SK-N-MC (cell line): ENCODE measurements around the gene CNTN2.

Source experiments
- DNase-seq: peaks from one replicate; pipeline ENCODE4 v3.0.0-alpha.2; 2011; ENCODE audit warnings: low read depth, low spot score
- H3K27ac ChIP-seq: fragments of 200-600 bp; sonication (generic); 2 replicates; pipeline ENCODE4 v1.5.1; 2016; ENCODE audit warnings: mixed run types
- H3K36me3 ChIP-seq: fragments of 200-600 bp; sonication (generic); 2 replicates; pipeline ENCODE4 v1.6.1; 2017; ENCODE audit warnings: antibody characterized with exemption, low read length, mixed read lengths; ENCODE audit not compliant: insufficient read depth
- H3K4me3 ChIP-seq: fragments of 200-600 bp; sonication (generic); 2 replicates; pipeline ENCODE4 v1.5.1; 2016
- H3K9ac ChIP-seq: fragments of 200-600 bp; sonication (generic); 2 replicates; pipeline ENCODE4 v1.8.0; 2017; ENCODE audit warnings: mixed run types, mixed read lengths; ENCODE audit not compliant: insufficient read length
- H3K9me3 ChIP-seq: fragments of 200-600 bp; sonication (generic); 2 replicates; pipeline ENCODE4 v1.6.1; 2017; ENCODE audit warnings: low read depth, mild to moderate bottlenecking, antibody characterized with exemption, low read length, moderate library complexity, mixed read lengths
- EZH2 ChIP-seq: fragments of 200-600 bp; sonication (generic); IDR thresholded peaks from one replicate; pipeline ENCODE4 v1.6.1; 2017; ENCODE audit warnings: antibody characterized with exemption
- FOXP2 ChIP-seq: optimal IDR thresholded peaks from 2 replicates; pipeline ENCODE3; 2011; ENCODE audit warnings: mild to moderate bottlenecking, moderate library complexity; ENCODE audit not compliant: insufficient read depth; ENCODE audit errors: extremely low read length, control extremely low read depth
- POLR2AphosphoS5 ChIP-seq: IDR thresholded peaks from 2 replicates; pipeline ENCODE4 v1.6.1; 2012; ENCODE audit warnings: mild to moderate bottlenecking, low read depth, low read length, borderline replicate concordance

Gene CNTN2

DNA sequence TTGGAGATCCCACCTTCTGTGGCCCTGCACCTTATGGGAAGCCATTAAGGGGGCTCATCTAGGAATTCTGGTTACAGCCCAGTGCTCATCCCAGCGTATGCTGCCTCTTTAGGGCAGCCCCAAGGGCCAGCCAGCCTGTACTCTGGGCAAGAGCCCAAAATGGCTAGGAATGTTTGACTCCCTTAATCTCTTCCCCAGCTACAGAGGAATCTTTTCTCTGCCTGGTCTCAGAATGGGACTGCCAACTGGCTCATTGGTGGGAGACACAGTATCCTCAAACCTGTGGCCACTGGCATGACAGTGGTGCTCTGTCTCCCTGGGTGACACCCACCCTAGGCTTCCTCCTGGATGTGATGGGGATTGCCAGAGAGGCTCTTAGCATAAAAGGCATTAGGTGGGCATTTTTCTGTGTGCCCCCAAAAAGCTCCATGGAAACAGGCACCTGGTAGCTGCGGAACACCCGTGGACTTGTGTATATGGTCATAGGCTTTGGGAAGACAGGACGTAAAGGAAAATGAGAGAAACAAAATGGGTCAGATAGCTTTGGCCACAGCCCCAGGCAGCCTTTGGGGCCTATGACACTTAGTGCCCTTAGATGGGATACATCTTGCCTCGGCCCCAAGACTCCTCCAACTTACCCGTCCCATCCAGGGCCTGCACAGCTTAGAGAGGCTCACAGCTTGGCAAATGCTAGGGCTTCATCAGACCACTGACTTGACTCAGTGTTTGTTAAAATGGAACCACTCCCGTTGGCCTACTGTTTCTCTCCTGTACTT is 34.3 kb downstream of the CNTN2 start:
- Histone ChIP-seq H3K9me3 (no peaks in the 10 kb centered on the region), H3K27ac (no peak overlapping the region), H3K9ac (no peak overlapping the region), H3K4me3 (no peak overlapping the region), H3K36me3 (no peaks in the 10 kb centered on the region)
- no peak for DNase-seq
- TF ChIP-seq FOXP2 (no peak), EZH2 (no peak), POLR2AphosphoS5 (no peak)

GRCh38 chr1:205077934-205078311 is 34.9 kb downstream of the CNTN2 start:
- Histone ChIP-seq H3K9ac (no peak overlapping the region), H3K27ac (no peak overlapping the region), H3K9me3 (no peaks in the 10 kb centered on the region), H3K4me3 (no peak overlapping the region), H3K36me3 (no peaks in the 10 kb centered on the region)
- TF ChIP-seq FOXP2 (no peak), EZH2 (no peak), POLR2AphosphoS5 (no peak)
- DNase-seq: no peak

DNA sequence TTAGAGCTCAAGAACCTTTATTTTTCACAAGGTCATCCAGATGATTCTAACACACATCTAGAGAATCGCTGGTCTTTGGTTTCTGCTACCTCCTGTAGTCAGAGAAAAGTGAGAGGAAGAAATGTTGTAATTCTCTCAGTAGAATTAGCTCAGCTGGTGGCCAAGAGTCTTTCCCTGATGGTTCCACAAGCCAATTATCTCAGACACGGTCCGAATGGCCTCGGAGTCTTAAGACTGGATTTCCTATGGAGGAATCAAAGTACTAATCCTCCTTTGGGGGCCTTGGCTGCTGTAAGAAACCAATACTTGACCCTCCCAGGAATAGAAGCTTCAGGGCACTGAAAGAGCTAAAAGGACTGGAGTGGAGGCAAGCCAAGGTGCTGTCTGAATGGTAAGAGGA is 39.4 kb downstream of the CNTN2 start:
- TF ChIP-seq POLR2AphosphoS5: no peak
- TF ChIP-seq EZH2: no peak
- no peak for TF ChIP-seq FOXP2
- Histone ChIP-seq H3K4me3 (no peak overlapping the region), H3K36me3 (peaks cover 19% of the 10 kb centered on the region; the same call in 1 of the 2 replicates), H3K9ac (no peak overlapping the region), H3K27ac (no peak overlapping the region), H3K9me3 (no peaks in the 10 kb centered on the region)
- DNase-seq: no peak

GRCh38 chr1:205084360-205084759 is 41.3 kb downstream of the CNTN2 start, which contains the start of gene TMEM81:
Gene TMEM81 (minus strand): TSS chr1:205084460. CDS start chr1:205084320, 140 bp downstream.
- H3K27ac ChIP-seq: no peak within 1 kb of the TSS
- peaks cover 37% of the 10 kb centered on the region for H3K36me3 ChIP-seq
- no peak for DNase-seq
- H3K4me3 ChIP-seq: no peak within 1 kb of the TSS
- H3K9me3 ChIP-seq: no peaks in the 10 kb centered on the region
- TF ChIP-seq POLR2AphosphoS5: no peak
- TF ChIP-seq FOXP2: no peak
- TF ChIP-seq EZH2: no peak
- H3K9ac ChIP-seq: no peak within 1 kb of the TSS

GRCh38 chr1:205088341-205088740 is 45.3 kb downstream of the CNTN2 start:
- no peak overlapping the region for H3K4me3 ChIP-seq
- no peak overlapping the region for H3K27ac ChIP-seq
- peaks cover 55% of the 10 kb centered on the region for H3K36me3 ChIP-seq
- no peak for DNase-seq
- no peak overlapping the region for H3K9ac ChIP-seq
- TF ChIP-seq FOXP2 (no peak), EZH2 (no peak), POLR2AphosphoS5 (no peak)
- H3K9me3 ChIP-seq: no peaks in the 10 kb centered on the region

- H3K4me3 ChIP-seq: no peak overlapping the region
- H3K36me3 ChIP-seq: peaks cover 65% of the 10 kb centered on the region
- H3K27ac ChIP-seq: no peak overlapping the region
- no peak for TF ChIP-seq FOXP2
- TF ChIP-seq EZH2: no peak
- TF ChIP-seq POLR2AphosphoS5: no peak
- H3K9me3 ChIP-seq: no peaks in the 10 kb centered on the region
- no peak overlapping the region for H3K9ac ChIP-seq
- DNase-seq: no peak
These were observed 48.2 kb downstream of the CNTN2 start for GRCh38 chr1:205091043-205091740.

- no peak for DNase-seq
- no peak for TF ChIP-seq POLR2AphosphoS5
- no peak for TF ChIP-seq EZH2
- TF ChIP-seq FOXP2: no peak
- Histone ChIP-seq H3K9me3 (no peaks in the 10 kb centered on the region), H3K9ac (no peak overlapping the region), H3K4me3 (no peak overlapping the region), H3K36me3 (peaks cover 81% of the 10 kb centered on the region), H3K27ac (no peak overlapping the region)
These were observed 52.4 kb downstream of the CNTN2 start for GRCh38 chr1:205095422-205095821.

DNA sequence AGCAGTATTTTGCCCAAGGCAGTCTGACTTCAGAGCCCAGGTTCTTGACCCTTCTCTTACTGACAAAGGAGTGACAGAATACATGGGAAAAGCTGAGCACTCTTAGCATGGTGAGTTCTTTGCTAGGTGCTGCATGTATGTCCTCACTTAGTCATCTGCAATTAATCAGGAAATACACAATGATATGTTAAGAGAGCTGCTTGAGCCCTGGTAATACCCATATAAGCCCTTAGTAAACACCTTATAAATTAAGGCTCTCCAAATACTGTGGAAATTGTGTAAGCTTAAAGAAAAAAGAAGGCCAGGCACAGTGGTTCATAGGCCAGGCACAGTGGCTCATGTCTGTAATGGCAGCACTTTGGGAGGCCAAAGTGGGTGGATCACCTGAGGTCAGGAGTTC is 55.2 kb downstream of the CNTN2 start:
- H3K36me3 ChIP-seq: peaks cover 88% of the 10 kb centered on the region
- H3K9me3 ChIP-seq: no peaks in the 10 kb centered on the region
- no peak for DNase-seq
- no peak overlapping the region for H3K4me3 ChIP-seq
- no peak for TF ChIP-seq EZH2
- no peak overlapping the region for H3K27ac ChIP-seq
- no peak overlapping the region for H3K9ac ChIP-seq
